Measurements from ENCODE around the gene AHCYL1. TPM values are rescaled to one million over a fixed set of nuclear protein-coding genes. Genes with fewer than 3 reads are reported as not detected.

AHCYL1 gene
- polyA plus RNA-seq, 2 of the 4 experiments (the other 2 are of a cell fraction): 124 to 148 TPM

DNA sequence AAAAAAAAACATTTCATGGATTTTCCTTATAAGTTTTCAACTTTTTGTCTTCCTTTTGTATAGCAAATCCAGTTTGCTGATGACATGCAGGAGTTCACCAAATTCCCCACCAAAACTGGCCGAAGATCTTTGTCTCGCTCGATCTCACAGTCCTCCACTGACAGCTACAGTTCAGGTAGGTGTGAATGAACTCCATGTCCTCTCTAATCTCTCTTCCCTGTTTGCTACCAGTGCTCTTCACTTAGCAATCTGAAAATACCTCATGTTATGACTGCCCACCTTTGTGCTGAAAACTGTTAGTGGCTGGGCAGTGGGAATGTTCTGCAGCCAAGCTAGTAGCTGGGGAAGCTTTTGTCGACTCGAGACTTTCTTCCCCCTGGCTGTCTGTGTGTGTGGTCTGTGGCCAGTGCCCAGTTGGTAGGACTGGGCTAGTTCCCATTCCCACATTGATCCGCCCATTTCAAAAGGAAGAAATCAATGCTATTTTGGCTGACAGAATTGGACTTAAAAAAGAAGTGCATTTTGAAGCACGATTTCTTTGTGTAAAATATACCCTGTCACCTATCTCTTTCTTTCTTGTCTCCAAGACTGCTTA lies 24.5 kb downstream of the AHCYL1 start:
- POLR2A ChIA-PET: no interaction called here
- FAIRE-seq: no peak
- H3K4me3 ChIP-seq: no peak overlapping the region
- 93% methylated on average over 7 of the region's 7 CpGs for WGBS (ENCODE audit: missing lambda C conversion rate)
- no peak overlapping the region for H3K4me2 ChIP-seq
- no peak overlapping the region for H3K27ac ChIP-seq
- H3K4me1 ChIP-seq: peaks cover 35% of the 10 kb centered on the region
- no peaks in the 10 kb centered on the region for H3K9me3 ChIP-seq
- no peak for ATAC-seq
- CTCF ChIA-PET: interaction anchor here (0.8 to 4.1 kb wide), 3 partner anchors 11 to 232 kb away, joined by 3 to 31 read pairs (median 4); partner anchors contain the start of gene AHCYL1
- no peak for DNase-seq (ENCODE audit: low read depth in 1 of 2, low spot score in 1 of 2)
- TF ChIP-seq MAZ (IDR thresholded peaks at IDR 0.05; ENCODE audit: borderline replicate concordance, low read depth, low read length) (no peak), RFX5 (IDR thresholded peaks at IDR 0.05) (no peak), POLR2A (IDR thresholded peaks at IDR 0.05; ENCODE audit: low read length) (no peak), EP300 (IDR thresholded peaks at IDR 0.05) (no peak), PHF8 (IDR thresholded peaks at IDR 0.05; ENCODE audit: borderline replicate concordance, low read depth) (no peak), PBX3 (IDR thresholded peaks at IDR 0.05) (no peak), EHMT2 (IDR thresholded peaks at IDR 0.05; ENCODE audit: low read depth) (no peak), RCOR1 (IDR thresholded peaks at IDR 0.05; ENCODE audit: low read depth, low read length) (no peak), CHD4 (IDR thresholded peaks at IDR 0.05; ENCODE audit: borderline replicate concordance) (no peak), E2F6 (IDR thresholded peaks at IDR 0.05; ENCODE audit: borderline replicate concordance, low read depth) (no peak), ZNF302 (CRISPR knock-in tag; IDR thresholded peaks at IDR 0.05) (no peak), NR3C1 (IDR thresholded peaks at IDR 0.05) (no peak), FOSB (CRISPR knock-in tag; IDR thresholded peaks at IDR 0.05) (no peak)
- TF ChIP-seq, protein P1, sequence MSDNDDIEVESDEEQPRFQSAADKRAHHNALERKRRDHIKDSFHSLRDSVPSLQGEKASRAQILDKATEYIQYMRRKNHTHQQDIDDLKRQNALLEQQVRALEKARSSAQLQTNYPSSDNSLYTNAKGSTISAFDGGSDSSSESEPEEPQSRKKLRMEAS (IDR thresholded peaks at IDR 0.05): no peak
- TF ChIP-seq, protein P2, sequence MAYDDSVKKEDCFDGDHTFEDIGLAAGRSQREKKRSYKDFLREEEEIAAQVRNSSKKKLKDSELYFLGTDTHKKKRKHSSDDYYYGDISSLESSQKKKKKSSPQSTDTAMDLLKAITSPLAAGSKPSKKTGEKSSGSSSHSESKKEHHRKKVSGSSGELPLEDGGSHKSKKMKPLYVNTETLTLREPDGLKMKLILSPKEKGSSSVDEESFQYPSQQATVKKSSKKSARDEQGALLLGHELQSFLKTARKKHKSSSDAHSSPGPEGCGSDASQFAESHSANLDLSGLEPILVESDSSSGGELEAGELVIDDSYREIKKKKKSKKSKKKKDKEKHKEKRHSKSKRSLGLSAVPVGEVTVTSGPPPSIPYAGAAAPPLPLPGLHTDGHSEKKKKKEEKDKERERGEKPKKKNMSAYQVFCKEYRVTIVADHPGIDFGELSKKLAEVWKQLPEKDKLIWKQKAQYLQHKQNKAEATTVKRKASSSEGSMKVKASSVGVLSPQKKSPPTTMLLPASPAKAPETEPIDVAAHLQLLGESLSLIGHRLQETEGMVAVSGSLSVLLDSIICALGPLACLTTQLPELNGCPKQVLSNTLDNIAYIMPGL (CRISPR knock-in tag; IDR thresholded peaks at IDR 0.05; ENCODE audit: borderline replicate concordance): no peak
- TF ChIP-seq, protein P3, sequence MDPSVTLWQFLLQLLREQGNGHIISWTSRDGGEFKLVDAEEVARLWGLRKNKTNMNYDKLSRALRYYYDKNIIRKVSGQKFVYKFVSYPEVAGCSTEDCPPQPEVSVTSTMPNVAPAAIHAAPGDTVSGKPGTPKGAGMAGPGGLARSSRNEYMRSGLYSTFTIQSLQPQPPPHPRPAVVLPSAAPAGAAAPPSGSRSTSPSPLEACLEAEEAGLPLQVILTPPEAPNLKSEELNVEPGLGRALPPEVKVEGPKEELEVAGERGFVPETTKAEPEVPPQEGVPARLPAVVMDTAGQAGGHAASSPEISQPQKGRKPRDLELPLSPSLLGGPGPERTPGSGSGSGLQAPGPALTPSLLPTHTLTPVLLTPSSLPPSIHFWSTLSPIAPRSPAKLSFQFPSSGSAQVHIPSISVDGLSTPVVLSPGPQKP (IDR thresholded peaks at IDR 0.05; ENCODE audit: low read depth, low read length): no peak
- TF ChIP-seq, protein P4, sequence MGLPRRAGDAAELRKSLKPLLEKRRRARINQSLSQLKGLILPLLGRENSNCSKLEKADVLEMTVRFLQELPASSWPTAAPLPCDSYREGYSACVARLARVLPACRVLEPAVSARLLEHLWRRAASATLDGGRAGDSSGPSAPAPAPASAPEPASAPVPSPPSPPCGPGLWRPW (IDR thresholded peaks at IDR 0.05): no peak
- TF ChIP-seq, protein P5, sequence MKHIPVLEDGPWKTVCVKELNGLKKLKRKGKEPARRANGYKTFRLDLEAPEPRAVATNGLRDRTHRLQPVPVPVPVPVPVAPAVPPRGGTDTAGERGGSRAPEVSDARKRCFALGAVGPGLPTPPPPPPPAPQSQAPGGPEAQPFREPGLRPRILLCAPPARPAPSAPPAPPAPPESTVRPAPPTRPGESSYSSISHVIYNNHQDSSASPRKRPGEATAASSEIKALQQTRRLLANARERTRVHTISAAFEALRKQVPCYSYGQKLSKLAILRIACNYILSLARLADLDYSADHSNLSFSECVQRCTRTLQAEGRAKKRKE (CRISPR knock-in tag; IDR thresholded peaks at IDR 0.05; ENCODE audit: low read depth): no peak

- peak; percentile 50 for TF ChIP-seq SMC3 (IDR thresholded peaks at IDR 0.05)
- TF ChIP-seq RAD21 (conservative IDR thresholded peaks at IDR 0.05 in 1 of 2, IDR thresholded peaks at IDR 0.05 in 1 of 2): peak; percentile 59 to 65
- TF ChIP-seq CTCF (IDR thresholded peaks at IDR 0.05): peak; percentile 53
- no peak for TF ChIP-seq MAFK (IDR thresholded peaks at IDR 0.05; ENCODE audit: partially characterized antibody)
- TF ChIP-seq POLR2A (IDR thresholded peaks at IDR 0.05; ENCODE audit: low read length): no peak
- H3K4me2 ChIP-seq: no peak overlapping the region
- no peaks in the 10 kb centered on the region for H3K9me3 ChIP-seq
- H3K27ac ChIP-seq: 0 out of 6 replicates have a peak overlapping the region, but pooled peaks of 1 of the 2 experiments have one; percentile 3
- DNase-seq (ENCODE audit: low read depth in 1 of 2, low spot score in 1 of 2): peak; percentile 56 to 61
- no peak overlapping the region for H3K4me3 ChIP-seq
- 59% methylated on average over 2 of the region's 2 CpGs for WGBS (ENCODE audit: missing lambda C conversion rate)
- no peak for FAIRE-seq
- peaks cover 17% of the 10 kb centered on the region for H3K4me1 ChIP-seq
- ChIA-PET CTCF (interaction anchor here (0.7 to 4.1 kb wide), 14 partner anchors 8 to 383 kb away, joined by 3 to 41 read pairs (median 4); partner anchors contain the start of gene AHCYL1), POLR2A (interaction anchor here (1.2 kb wide), 1 partner anchor 27 kb away, joined by 3 read pairs; the partner anchor contains the start of gene AHCYL1)
- peak; percentile 92 to 97 for ATAC-seq
Observed at GRCh38 chr1:110011527-110012041, 27.0 kb downstream of the AHCYL1 start.
